NCI-H1417 treated with DMSO at 0.1 percent for 48 hours (cell line): ENCODE data around the gene RERE.
"Not testable (repeated sequence)": the region's sequence is repeated elsewhere in the genome, so short reads cannot be mapped to it uniquely, and the experiment has no call there.

Experiments used
- DNase-seq: peaks from one replicate; lab custom pipeline; 2025; lab: John Stamatoyannopoulos, UW

RERE gene

GRCh38 chr1:8380310-8380709 lies 437.1 kb downstream of the RERE start:
- not testable (repeated sequence) for DNase-seq

GRCh38 chr1:8379513-8380186 lies 437.8 kb downstream of the RERE start:
- DNase-seq = no peak

DNA sequence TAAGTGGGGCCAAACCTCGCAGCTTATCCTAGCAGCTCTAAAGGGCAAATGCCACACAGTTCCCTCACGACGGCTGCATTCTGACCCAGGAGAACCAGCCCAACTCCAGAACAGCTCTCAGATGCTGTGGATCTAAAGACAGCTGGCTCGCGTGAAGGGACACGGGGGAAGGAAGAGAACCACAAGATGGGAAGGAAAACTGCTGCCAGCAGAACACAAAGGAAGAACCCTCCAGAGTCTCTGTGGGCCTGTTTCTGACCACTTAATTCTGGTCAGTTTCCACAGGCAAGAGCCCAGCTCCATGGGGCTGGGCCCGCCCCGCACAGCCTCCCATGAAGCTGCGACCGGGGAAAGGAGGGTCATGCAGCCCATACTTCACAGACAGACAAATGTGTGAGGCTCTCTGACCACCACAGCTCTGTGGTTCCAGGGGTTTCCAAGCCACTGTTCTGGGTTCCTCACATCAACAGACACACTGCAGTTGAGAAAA lies 438.4 kb downstream of the RERE start:
- no peak for DNase-seq

DNA sequence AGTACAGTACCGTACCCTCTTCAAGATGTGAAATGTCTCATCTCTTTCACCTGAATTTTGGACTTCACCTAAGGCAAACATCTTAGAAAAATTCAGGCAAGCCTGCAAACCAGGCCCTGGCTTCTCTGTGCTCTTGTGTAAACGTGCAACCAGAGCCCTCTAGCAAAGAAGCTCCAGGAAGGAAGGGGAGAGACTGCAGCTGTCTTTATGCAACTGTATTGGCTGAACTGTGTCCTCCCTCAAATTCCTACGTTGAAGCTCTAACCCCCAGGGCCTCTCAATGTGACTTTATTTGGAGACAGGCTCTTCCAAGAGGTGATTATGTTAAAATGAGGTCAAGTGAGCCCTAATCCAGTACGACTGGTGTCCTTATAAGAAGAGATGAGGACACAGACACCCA lies 439.3 kb downstream of the RERE start:
- DNase-seq = no peak

GRCh38 chr1:8377271-8377981 lies 440.0 kb downstream of the RERE start:
- DNase-seq = no peak

- no peak for DNase-seq
These were observed 441.0 kb downstream of the RERE start for GRCh38 chr1:8376358-8376840.

- DNase-seq = no peak
These were observed 442.6 kb downstream of the RERE start for GRCh38 chr1:8374812-8375211.

GRCh38 chr1:8374356-8374755 lies 443.1 kb downstream of the RERE start:
- DNase-seq = no peak

DNA sequence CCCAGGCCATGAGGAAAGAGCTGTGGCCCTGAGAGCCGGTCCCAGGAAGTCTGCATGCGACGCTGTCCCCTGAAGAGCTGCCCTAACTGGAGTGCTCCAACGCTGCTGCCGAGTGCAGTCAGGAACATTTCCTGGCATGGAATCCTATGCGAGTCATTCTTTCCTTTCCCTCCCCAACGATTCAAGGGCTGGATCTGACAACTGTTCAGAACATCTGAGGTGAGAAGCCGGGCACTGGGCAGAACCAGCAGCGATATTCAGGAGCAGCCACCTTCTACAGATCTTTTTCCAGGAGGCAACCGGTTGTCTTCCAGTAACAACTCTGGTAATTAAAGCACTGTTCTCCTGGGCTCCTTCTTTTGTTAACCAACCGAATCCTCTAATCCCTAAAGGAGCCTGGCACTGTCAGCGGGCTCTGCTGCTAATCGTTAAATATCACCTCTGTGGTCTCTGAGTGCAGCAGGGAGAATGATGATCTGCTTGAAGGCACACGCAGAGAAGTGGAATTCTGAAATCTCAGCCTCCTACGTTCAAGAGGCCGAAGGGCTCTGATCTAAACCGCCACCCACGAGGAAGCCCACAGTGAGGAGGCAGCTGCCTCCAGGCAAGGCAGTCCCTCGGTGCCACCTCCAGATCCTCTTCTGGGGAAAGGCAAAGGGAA lies 443.7 kb downstream of the RERE start:
- DNase-seq = no peak

- DNase-seq = no peak
These were observed 444.3 kb downstream of the RERE start for GRCh38 chr1:8373125-8373524.

- DNase-seq = no peak
These were observed 446.0 kb downstream of the RERE start for GRCh38 chr1:8371372-8371991.

- DNase-seq = no peak
These were observed 446.5 kb downstream of the RERE start for GRCh38 chr1:8370905-8371315.

DNA sequence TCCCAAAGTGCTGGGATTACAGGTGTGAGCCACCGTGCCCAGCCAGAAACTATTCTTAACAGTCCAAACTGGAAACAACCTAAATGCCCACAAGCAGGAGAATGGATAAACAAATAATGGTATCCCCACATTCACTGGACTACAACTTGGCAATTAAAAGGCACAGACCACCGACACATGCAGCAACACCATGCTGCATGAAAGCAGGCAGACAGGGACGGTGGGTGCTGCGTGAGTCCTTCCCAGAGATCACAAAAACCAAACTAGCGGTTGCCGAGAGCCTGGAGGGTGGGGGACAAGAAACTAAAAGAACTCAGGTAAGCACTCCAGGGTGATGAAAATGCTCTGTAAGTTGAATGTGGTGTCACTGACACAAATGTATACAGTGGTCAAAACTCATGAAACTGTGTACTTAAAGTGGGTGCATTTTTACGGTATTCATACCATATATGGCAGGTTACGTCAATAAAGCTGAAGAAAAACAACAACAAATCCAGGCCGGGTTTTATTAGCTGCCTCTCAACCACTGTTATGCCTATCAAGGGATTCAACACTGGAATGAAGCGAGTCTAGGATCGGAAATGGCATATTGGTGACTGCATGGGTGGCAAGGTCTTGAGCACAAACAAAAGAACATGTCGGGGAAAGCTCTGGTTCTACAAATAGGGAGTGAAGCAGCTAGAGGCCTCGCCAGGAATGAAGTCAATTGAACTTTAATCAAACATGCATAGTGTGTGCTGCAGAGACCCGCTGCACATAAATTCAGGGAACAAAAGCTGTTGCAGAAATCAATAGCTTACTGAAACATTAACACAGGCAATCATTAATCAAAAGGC lies 447.2 kb downstream of the RERE start:
- DNase-seq = peak; percentile 84

DNA sequence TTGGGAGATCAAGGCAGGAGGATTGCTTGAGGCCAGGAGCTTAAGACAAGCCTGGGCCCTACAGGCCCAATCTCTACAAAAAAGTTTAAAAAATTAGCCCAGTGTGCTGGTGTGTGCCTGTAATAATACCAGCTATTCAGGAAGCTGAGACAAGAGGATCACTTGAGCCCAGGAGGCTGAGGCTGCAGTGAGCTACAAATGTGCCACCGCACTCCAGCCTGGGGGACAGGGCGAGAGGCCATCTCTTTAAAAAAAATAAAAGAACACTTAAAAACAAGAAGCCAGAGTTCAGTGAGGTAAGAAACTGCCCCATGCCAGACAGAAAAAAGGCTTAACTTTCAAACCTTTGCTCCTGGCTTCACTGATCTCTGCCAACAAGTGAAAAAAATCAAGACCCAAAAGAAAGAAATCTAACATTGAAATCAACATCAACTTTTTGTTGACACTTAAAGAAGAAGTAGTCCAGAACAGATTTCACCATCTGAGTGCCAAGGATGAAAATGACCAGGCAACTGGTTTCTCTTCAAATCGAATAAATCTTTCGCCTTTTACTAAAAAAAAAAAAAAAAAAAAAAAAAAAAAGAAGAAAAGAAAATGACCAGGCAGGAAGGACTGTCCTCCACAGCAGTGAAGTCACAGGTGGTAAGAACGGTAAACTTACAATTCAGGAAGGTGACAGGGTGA lies 448.3 kb downstream of the RERE start:
- no peak for DNase-seq

GRCh38 chr1:8367571-8368194 lies 449.8 kb downstream of the RERE start:
- no peak for DNase-seq

GRCh38 chr1:8365661-8366362 lies 451.6 kb downstream of the RERE start:
- no peak for DNase-seq

GRCh38 chr1:8364528-8365442 lies 452.7 kb downstream of the RERE start:
- no peak for DNase-seq

DNA sequence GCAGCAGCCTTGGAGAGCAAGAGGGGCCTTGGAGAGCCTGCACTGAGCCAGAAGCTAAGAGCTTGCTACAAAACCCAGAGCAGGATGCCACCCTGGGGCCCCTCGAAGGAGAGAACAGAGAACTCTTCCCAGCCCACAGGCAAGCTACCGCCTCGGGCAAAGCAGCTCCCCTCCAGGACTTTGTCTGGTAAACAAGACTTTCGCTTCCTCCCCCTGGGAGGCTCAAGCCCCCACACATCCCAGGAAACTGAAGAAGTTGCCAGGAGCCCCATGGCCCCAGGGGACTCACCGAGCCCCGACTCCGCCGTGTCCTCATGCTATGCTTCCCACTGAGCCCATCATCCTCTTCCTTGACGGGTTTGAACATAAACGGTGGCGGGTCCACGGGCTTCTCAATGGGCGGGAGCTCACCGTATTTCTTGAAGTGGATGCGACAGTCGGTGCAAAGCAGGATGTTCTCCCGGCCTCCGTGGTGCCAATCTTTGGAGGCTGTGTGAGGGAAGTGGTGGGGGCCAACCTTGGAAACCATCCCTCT lies 453.6 kb downstream of the RERE start:
- DNase-seq = no peak
